Kidney (tissue), 14 donors: ENCODE results near the gene CSF3. TPM values are rescaled to one million over a fixed set of nuclear protein-coding genes. Genes with fewer than 3 reads are reported as not detected.

Experiments used
- DNase-seq, 5 donors: peaks; one replicate each; pipeline ENCODE4 v3.0.0-alpha.2; 2013 to 2020
- FAIRE-seq: peaks from 2 replicates; lab custom pipeline; 2012; peaks lifted over from hg19 to GRCh38; lab: Jason Lieb, UNC
- H3K27ac ChIP-seq, 2 donors: one replicate each; pipeline ENCODE4 v1.7.0; 2013; ENCODE audit warnings: low read depth in 2 of 2, low read length in 2 of 2, inconsistent platforms in 1 of 2
- H3K27me3 ChIP-seq: one replicate; pipeline ENCODE4 v1.7.1; 2013; ENCODE audit warnings: low read length, inconsistent platforms; ENCODE audit not compliant: control insufficient read depth, insufficient read depth
- H3K36me3 ChIP-seq, 3 donors: one replicate each; pipeline versions ENCODE4 v1.7.0 to v1.7.1; 2013; ENCODE audit warnings: low read length in 3 of 3, control low read depth in 1 of 3, inconsistent platforms in 1 of 3; ENCODE audit not compliant: insufficient read depth in 3 of 3, control insufficient read depth in 2 of 3
- H3K4me1 ChIP-seq, 3 donors: one replicate each; pipeline versions ENCODE4 v1.7.0 to v1.7.1; 2013; ENCODE audit warnings: low read length in 3 of 3, inconsistent platforms in 1 of 3, low read depth in 1 of 3; ENCODE audit not compliant: control insufficient read depth in 2 of 3, insufficient read depth in 2 of 3
- H3K4me3 ChIP-seq, 3 donors: one replicate each; pipeline versions ENCODE4 v1.7.0 to v1.8.1; 2013; ENCODE audit warnings: low read length in 3 of 3, control low read depth in 1 of 3, inconsistent platforms in 1 of 3
- H3K9ac ChIP-seq, 3 donors: one replicate each; pipeline versions ENCODE4 v1.7.0 to v1.7.1; 2013; ENCODE audit warnings: low read length in 3 of 3, control low read depth in 1 of 3, inconsistent platforms in 1 of 3
- H3K9me3 ChIP-seq, 3 donors: one replicate each; pipeline versions ENCODE4 v1.7.0 to v1.7.1; 2013; ENCODE audit warnings: low read length in 3 of 3, control low read depth in 1 of 3, inconsistent platforms in 1 of 3; ENCODE audit not compliant: control insufficient read depth in 2 of 3, insufficient read depth in 1 of 3
- CTCF ChIP-seq: IDR thresholded peaks from 3 replicates; pipeline ENCODE4 v1.5.1; 2012; ENCODE audit warnings: mild to moderate bottlenecking, moderate library complexity, borderline replicate concordance; ENCODE audit not compliant: insufficient read depth; ENCODE audit errors: extremely low read depth
- intact Hi-C: fragments of 100-400 bp; cut with DNase I; formaldehyde crosslinking; loops from one replicate; pipeline ENCODE4 v1.11.1; 2022
- polyA plus RNA-seq: library from polyadenylated mRNA; stranded (reverse); fragments of 350-450 nt; fragmentation: Illumina TruSeq; extraction: RNeasy Lipid Tissue Mini Kit (QIAGEN cat#74804); gene quantifications from one replicate; pipeline ENCODE4 v1.2.3, GENCODE V29; 2014; ENCODE audit warnings: low read depth, low replicate concordance; ENCODE audit not compliant: insufficient read depth
- total RNA-seq: library from RNA; stranded (reverse); fragmentation: NEBNext Ultra II Directional; extraction: Animal tissue kit (Norgen Biotek cat#: 25700); gene quantifications from one replicate; pipeline ENCODE4 v1.2.1, GENCODE V29; 2021
- donor health status: control.
- donor health status: control.
- donor health status: control.
- donor health status: control.
- donor health status: control.
- donor health status: DM: yes; HTN: yes; CAD: no.
- donor health status: Normal renal cell carcinoma (clear cell type).

CSF3 gene
- total and polyA plus RNA-seq, 2 donors from 2014 or later = not detected

GRCh38 chr17:40033339-40033738 lies 18.1 kb downstream of the CSF3 start:
- Histone ChIP-seq H3K27me3 (no peaks in the 10 kb centered on the region), H3K9me3 (no peaks in the 10 kb centered on the region), H3K4me3 (no peak overlapping the region), H3K9ac (no peak overlapping the region), H3K4me1 (peaks cover 0 to 11% (median 0%) of the 10 kb centered on the region in 3 donors), H3K27ac (no peak overlapping the region), H3K36me3 (peaks cover 8 to 41% (median 37%) of the 10 kb centered on the region in 3 donors)
- TF ChIP-seq CTCF = no peak
- no peak for FAIRE-seq
- intact Hi-C loops = no loop called here
- DNase-seq = no peak

GRCh38 chr17:40034426-40035161 lies 19.4 kb downstream of the CSF3 start:
- H3K27ac ChIP-seq = no peak overlapping the region
- H3K4me1 ChIP-seq = peaks cover 0 to 14% (median 0%) of the 10 kb centered on the region in 3 donors
- no peaks in the 10 kb centered on the region for H3K9me3 ChIP-seq
- TF ChIP-seq CTCF = no peak
- FAIRE-seq (no peak), DNase-seq (no peak)
- H3K27me3 ChIP-seq = no peaks in the 10 kb centered on the region
- H3K36me3 ChIP-seq = peaks cover 8 to 30% (median 28%) of the 10 kb centered on the region in 3 donors
- no peak overlapping the region for H3K4me3 ChIP-seq
- no peak overlapping the region for H3K9ac ChIP-seq
- intact Hi-C loops = no loop called here

- peak in 1 of 5 donors; percentile 48 for DNase-seq
- H3K27ac ChIP-seq = no peak overlapping the region
- no peaks in the 10 kb centered on the region for H3K27me3 ChIP-seq
- H3K4me1 ChIP-seq = peaks cover 0 to 14% (median 0%) of the 10 kb centered on the region in 3 donors
- H3K4me3 ChIP-seq = no peak overlapping the region
- H3K9ac ChIP-seq = no peak overlapping the region
- FAIRE-seq = no peak
- H3K9me3 ChIP-seq = no peaks in the 10 kb centered on the region
- intact Hi-C loops = no loop called here
- TF ChIP-seq CTCF = peak; percentile 4
- H3K36me3 ChIP-seq = peaks cover 8 to 26% (median 25%) of the 10 kb centered on the region in 3 donors
Observed at GRCh38 chr17:40035162-40035559, 19.9 kb downstream of the CSF3 start.
